Measurements from ENCODE around the gene MSX2.

MSX2 gene

GRCh38 chr5:174724484-174725260 lies at the start of gene MSX2:
MSX2 (plus strand) TSS chr5:174724582; CDS start chr5:174724660, 78 bp downstream.
- peak; percentile 25 for DNase-seq

- DNase-seq = no peak
These were observed 49.3 kb upstream of the MSX2 start for GRCh38 chr5:174675110-174675509.

GRCh38 chr5:174675916-174676315 lies 48.5 kb upstream of the MSX2 start:
- no peak for DNase-seq

GRCh38 chr5:174678107-174678506 lies 46.3 kb upstream of the MSX2 start:
- no peak for DNase-seq

- DNase-seq = no peak
These were observed 43.3 kb upstream of the MSX2 start for GRCh38 chr5:174680901-174681565.

DNA sequence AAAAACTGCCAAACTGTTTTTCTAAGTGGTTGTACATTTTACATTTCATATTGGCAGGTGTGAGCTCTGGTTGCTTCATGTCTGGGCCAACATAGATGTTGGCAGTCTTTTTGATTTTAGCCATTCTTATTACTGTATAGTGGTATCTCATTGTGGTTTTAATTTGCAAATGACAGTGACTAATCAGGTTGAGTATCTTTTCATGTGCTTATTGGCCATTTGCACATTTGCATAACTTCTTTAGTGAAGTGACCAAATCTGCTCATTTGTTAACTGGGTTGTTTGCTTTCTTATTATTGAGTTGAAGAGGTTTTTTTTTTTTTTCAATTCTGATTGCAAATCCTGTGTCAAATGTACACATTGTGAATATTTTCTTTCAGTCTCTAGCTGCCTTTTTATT lies 36.9 kb upstream of the MSX2 start:
- no peak for DNase-seq

DNA sequence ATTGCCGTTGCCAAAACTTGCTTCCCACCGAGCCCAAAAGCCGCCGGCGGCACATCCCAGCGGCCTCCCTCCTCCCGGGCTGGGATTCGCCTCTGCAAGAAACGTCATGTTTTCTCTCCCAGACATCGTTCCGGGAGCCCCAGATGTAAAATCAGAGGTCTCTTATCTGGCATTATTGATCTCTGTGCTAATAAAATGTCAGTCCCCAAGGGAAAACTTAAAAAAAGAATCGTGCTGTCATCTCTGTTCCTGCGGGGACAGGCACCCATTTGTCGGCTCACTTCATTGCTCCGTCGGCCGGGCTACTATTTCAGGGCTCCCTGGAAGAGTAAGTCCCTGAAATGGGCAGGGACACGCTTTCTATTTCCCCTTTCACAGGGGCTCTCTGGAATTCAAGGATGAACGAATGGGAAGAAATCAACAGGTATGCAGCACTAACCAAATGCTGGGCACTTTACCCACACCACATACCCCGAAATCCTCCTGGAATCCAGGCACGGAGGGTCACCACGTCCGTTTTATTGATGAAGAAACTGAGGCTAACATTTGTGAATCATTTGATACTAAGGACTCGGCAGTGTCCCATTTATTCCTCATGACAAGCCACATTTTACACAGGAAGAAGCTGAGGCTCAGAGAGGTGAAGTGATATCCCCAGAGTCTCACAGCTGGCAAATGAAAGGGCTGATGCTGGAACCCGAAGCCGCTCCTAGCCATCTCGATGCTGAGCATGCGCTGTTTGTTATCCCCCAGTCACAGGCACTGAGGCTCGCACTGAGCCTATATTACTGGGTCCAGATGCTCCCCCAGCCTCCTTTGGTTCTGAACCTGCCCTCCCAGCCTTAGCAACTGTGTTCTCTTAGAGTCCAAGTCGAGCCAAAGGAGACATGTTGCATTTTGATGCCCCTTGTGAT lies 35.7 kb upstream of the MSX2 start:
- DNase-seq = no peak

GRCh38 chr5:174690271-174690670 lies 34.1 kb upstream of the MSX2 start:
- no peak for DNase-seq

GRCh38 chr5:174692381-174692780 lies 32.0 kb upstream of the MSX2 start:
- DNase-seq = no peak

GRCh38 chr5:174692982-174693422 lies 31.4 kb upstream of the MSX2 start:
- DNase-seq = no peak

DNA sequence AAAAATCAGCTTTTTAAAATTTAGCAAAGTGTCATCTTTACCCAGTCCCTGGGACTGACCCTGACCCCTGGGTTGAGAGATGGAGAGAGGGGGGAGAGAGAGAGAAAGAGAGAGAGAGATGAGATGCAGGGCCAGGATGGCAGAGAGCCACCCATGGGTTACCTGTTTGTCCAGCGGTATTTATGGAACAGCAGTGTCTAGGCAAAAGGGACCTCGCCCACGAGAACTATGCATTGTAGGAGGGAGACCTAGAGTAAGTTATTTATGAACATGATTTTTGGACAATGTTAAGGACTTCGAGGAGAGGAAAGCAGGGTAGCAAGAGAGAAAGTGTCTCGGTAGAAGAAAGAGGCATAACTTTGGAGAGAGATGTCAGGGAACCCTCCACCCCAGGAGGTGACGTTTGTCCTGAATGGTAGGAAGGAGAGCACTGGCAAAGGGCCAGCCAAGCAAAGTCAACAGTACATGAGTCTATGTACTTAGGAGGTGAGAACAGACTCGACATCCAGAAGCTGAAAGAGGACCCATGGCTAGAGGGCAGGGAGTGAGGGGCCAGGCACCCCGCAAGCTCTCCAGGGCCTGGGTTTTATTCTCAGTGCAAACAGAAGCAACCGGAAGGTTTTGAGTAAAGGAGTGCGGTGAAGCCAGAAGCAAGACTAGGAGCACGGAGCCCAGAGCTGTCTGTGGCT lies 30.5 kb upstream of the MSX2 start:
- DNase-seq = no peak

GRCh38 chr5:174694611-174695010 lies 29.8 kb upstream of the MSX2 start:
- no peak for DNase-seq

DNA sequence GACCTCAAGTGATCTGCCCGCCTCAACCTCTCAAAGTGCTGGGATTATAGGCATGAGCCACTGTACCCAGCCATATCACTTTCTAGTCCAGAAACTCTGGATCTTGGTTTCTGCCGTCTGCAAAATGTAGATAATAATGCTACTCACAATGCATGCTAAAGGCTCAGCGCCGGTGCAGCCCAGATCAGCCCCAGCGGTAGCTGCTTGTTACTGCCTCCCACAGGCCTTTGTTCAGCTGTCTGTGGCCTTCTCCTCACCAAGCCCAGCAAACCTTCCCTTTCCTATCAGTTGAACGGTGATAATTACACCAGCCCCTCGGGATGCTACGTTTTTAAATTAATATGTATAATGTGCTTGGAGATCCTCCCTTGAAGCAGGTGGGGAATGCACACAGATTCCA lies 26.2 kb upstream of the MSX2 start:
- no peak for DNase-seq

GRCh38 chr5:174699131-174699530 lies 25.3 kb upstream of the MSX2 start:
- no peak for DNase-seq

DNA sequence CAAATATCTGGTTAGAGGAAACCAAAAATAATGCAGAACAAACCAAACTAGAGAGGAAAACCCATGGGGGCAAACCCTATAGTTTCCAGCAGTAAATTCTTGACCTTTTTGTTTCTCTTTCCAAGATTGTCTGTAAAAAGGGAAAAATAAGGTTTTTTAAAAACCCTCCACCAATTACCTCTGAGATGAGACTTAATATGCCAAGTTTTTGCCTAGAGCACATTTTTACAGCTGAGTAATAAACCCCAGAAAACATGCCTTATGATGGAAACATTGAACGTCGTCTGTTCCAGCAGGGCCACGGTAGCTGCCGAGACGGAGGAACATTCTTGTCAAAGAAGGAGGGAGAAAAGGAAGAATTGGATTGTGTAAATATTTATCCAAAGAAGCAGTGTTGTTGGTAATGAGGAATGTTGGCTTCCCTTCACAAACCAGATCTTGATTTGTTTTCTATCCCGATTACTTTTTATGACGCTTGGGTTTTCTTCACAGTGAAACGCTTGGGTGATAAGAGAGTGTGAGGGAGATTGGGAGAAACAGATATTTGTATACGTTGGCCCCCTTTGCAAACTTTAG lies 17.3 kb upstream of the MSX2 start:
- DNase-seq = no peak

DNA sequence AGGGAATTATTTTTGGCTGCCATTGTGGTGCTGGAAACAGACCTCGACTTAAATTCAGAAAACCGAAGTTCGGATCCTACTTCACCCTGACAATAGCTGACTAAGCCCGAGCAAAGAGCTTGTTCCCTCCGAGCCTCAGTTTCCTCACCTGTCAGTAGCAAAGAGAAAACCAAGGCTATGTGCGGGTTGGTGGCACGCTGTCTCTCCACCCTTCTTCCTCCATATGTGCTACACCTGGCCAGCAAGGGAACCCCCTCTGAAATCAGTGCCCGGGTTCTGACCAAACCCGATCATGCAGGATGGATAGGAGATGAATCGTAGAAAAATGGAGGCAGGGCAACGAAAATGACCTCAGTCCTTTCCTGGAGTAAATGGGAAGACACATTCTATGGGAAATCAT lies 16.7 kb upstream of the MSX2 start:
- no peak for DNase-seq

DNA sequence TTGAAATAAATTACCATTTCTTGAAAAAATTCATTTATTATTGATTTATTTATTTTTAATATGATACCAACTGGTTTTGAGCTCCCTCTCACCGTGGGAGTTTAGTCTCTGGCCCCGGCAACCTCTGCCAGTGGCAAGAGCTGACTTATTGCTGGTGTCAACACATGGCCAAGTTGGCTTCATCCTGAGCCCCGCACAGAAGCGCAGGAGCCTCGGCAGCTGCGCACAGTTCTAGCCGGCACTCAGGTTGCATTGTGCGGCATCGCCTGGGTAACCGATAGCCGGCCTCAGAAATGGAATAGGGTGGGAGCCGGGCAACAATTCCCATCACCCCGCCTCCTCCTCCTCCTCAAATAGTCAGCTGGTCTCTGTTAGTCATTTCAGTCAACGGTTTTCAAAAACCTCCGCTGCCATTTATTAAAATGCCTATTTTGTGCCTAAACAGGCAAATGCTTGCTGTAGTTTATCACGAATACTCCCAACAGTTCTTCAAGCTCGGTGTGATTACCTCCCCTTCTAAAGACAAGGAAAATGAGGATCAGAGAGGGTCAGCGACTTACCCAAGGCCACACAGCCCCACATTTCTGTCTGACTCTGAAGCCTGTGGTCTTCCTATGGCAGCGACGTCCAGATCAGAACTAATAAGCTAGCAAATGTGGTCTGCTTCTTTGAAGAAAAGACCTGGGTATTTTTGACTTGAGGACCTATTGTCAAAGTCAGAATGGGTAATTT lies 15.7 kb upstream of the MSX2 start:
- no peak for DNase-seq

GRCh38 chr5:174714751-174715150 lies 9.6 kb upstream of the MSX2 start:
- no peak for DNase-seq

- DNase-seq = no peak
These were observed 8.6 kb upstream of the MSX2 start for GRCh38 chr5:174715804-174716203.

GRCh38 chr5:174717826-174718455 lies 6.4 kb upstream of the MSX2 start:
- DNase-seq = no peak
